Epidermal melanocyte (primary cell): Measurements from ENCODE around the gene CNTNAP1.

ENCODE experiments used
- DNase-seq: peaks from one replicate; pipeline ENCODE4 v3.0.0; 2011; ENCODE audit warnings: low spot score; ENCODE audit not compliant: insufficient read length

The CNTNAP1 gene

GRCh38 chr17:42685831-42686230 is 3.5 kb downstream of the CNTNAP1 start:
- no peak for DNase-seq

GRCh38 chr17:42686520-42687128 is 4.3 kb downstream of the CNTNAP1 start:
- no peak for DNase-seq

GRCh38 chr17:42687707-42688320 is 5.5 kb downstream of the CNTNAP1 start:
- DNase-seq, result no peak

GRCh38 chr17:42690596-42690995 is 8.3 kb downstream of the CNTNAP1 start:
- DNase-seq, result no peak

- no peak for DNase-seq
Observed at GRCh38 chr17:42691021-42691545, 8.8 kb downstream of the CNTNAP1 start.

- no peak for DNase-seq
Observed at GRCh38 chr17:42692489-42692888, 10.2 kb downstream of the CNTNAP1 start.

DNA sequence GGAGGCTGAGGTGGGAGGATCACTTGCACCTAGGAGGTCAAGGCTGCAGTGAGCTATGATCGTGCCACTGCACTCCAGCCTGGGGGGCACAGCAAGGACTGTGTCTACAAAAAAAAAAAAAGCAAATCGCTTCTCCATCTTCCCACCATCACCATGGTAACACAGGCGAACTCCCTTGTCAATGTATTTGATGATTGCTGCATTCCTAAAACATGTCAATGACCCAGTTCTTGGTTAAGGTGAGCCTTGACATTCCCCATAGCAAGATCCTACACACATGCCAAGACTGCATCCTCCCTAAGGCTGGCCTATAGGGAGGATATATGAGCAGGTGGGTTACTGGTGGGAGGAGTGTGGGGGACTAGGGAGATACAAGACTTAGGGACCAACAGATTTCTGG is 12.2 kb downstream of the CNTNAP1 start:
- no peak for DNase-seq

- no peak for DNase-seq
Observed at GRCh38 chr17:42695500-42695899, 13.2 kb downstream of the CNTNAP1 start.

DNA sequence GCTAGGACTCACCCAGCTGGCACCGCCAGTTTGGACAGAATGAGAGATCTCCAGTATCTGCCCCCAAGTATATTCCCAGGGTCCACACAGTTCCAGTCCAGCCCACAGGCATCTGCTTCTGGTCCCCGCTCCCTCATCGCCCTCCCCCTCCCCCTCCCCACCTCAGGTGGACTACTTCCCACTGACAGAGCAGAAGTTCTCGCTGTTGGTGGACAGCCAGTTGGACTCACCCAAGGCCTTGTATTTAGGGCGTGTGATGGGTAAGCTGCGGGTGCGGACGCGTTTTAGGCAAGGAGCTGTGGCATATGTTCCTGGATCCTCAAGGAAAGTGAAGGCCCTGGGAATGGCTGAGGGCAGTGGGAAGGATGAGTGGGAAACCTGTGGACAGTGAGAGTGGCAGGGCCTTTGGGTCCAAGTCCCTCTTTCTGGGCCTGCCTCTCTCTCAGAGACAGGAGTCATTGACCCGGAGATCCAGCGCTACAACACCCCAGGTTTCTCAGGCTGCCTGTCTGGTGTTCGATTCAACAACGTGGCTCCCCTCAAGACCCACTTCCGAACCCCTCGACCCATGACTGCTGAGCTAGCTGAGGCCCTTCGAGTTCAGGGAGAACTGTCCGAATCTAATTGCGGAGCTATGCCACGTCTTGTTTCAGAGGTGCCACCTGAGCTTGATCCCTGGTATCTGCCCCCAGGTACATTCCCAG is 14.9 kb downstream of the CNTNAP1 start:
- DNase-seq, result no peak

DNA sequence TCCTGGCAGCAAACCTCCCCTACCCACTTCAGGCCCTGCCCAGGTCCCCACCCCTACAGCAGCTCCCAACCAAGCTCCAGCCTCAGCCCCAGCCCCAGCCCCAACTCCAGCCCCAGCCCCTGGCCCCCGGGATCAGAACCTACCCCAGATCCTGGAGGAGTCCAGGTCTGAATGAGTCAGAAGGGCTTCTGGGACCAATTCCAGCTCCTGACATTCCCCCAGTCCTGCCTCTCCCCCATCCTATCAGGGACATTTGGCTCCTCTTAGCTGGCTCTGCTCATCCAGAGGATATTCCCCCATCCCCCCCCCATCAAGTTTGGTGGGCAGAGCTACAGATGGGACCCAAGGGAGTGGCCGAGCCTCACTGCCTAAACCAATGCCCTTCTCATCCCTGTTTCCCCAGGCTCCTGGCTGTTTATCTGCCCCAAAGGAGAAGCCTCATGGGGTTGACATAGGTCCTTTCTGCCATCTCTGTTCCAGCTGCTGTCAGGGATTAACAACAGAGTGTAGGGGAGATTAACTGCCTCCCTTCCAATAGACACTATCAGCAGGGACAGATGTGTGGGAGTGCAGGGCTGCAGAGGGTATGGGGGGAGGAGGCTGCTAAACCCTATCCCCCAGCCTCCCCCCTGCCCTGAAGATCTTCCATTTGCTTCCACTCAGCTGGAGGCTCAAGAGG is 16.5 kb downstream of the CNTNAP1 start:
- DNase-seq, result no peak

DNA sequence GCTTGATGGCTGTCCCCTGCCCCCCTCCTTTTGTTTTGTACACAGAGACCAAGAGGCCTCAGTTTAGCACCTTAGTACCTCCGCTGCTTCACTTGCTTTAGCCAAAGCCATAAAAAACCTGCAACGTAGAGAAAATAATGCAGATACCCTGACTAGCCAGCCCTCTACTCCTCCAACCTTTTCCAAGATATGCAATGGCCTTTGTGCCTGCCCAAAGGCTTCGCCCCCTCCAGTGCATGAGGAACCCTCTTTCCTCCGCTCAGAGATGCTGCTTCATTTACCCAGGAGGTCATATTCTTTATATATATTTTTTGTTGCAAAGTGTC is 17.0 kb downstream of the CNTNAP1 start:
- DNase-seq, result no peak

DNA sequence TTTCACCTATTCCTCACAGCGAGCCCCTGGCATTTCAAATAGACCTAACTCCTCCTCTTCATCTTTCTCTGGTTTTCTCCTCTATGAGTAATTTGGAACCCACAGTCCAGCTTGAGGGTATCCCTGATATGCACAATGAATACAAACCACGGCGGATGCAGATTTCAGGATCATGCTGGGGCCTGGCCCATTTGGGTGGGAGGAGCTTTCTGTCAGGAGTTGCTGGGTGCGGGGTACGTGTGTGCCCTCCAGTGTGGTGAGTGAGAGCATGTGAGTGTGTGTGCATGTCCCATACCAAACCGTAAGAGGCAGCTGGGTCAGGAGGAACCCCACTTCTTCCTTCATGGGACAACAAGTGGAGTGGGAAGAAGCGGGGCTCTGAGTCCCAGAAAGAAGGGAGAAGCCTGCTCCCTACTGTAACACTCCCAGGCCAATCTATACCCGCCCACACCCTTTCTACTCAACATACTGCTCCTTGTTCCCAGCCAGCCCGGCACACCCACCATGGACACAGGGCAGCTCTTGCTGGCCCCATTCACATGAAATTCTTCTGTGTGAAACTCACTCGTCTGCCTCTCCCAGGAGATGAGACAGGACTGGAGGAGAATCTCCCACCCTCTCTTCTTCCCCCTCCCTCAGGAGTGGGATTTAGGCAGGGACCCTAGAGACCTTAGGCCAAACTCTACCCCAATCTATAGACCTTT is 18.4 kb downstream of the CNTNAP1 start:
- no peak for DNase-seq

- DNase-seq, result no peak
Observed at GRCh38 chr17:42702446-42702845, 20.1 kb downstream of the CNTNAP1 start.

- no peak for DNase-seq
Observed at GRCh38 chr17:42704490-42704836, 22.1 kb downstream of the CNTNAP1 start.

- no peak for DNase-seq
Observed at GRCh38 chr17:42704837-42705494, 22.6 kb downstream of the CNTNAP1 start.

GRCh38 chr17:42706732-42707131 is 24.4 kb downstream of the CNTNAP1 start:
- no peak for DNase-seq

GRCh38 chr17:42708588-42708987 is 26.3 kb downstream of the CNTNAP1 start:
- DNase-seq, result no peak

DNA sequence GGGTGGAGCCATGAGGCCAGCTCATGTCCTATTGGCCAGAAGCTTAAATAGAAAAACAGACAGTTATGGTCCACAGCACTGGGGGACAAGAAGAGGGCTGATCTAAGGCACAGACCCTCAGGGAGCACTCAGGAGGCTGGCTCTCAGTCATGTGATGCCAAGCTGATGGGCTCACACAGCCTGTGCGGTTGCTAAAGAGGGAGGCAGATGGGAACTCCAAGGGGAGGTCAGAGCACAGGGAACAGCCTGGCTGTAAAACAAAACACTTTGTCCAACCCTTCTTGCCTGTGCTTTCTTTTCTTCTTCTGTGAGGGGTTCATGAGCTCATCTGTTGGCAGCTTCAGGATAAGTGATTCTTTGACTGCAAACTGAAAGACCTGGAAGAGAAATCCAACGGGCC is 27.2 kb downstream of the CNTNAP1 start:
- no peak for DNase-seq

- no peak for DNase-seq
Observed at GRCh38 chr17:42720996-42721583, 38.8 kb downstream of the CNTNAP1 start.

DNA sequence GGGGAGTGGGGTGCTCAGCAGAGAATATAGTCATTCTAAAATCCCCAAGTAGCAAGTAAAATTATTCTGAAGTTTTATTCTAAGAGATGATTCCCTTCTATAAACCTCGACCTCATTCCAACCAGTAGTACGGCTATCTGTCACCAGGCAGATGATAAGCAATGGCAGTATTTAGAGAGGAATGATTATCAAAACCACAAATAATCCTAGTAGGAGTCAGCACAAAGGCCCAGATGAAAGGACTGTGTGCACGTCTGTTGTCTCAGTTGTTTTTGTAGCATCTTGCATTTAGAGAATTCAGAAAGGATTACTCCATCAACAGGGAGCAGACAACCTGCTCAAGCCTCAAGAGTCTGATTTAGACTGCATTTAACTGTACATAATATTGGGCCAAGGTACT is 41.3 kb downstream of the CNTNAP1 start:
- no peak for DNase-seq

- DNase-seq, result no peak
Observed at GRCh38 chr17:42725143-42725542, 42.8 kb downstream of the CNTNAP1 start.
